SK-N-SH treated with all-trans-retinoic acid at 6 μM for 48 hours (cell line): ENCODE results near the gene INHBB.

Experiments
- ATAC-seq: fragments of 200-7000 bp; cut with Tn5 transposase; 3 replicates; pipeline ENCODE4 v1.9.1; 2020; ENCODE audit warnings: mild to moderate bottlenecking, moderate library complexity
- ARNTL ChIP-seq: fragments of 450-650 bp; formaldehyde crosslinking; IDR thresholded peaks from 2 replicates; pipeline ENCODE4 v1.5.0; 2020; ENCODE audit warnings: low read depth, mild to moderate bottlenecking, moderate library complexity, borderline replicate concordance
- BACH2 ChIP-seq: fragments of 250-450 bp; sonication (Bioruptor Pico); IDR thresholded peaks from 2 replicates; pipeline ENCODE4 v1.9.0; 2021; ENCODE audit warnings: mild to moderate bottlenecking, borderline replicate concordance
- CSDC2 ChIP-seq: fragments of 250-450 bp; sonication (Bioruptor Pico); IDR thresholded peaks from 2 replicates; pipeline ENCODE4 v1.5.0; 2020; ENCODE audit warnings: mild to moderate bottlenecking, moderate library complexity
- GLIS3 ChIP-seq: fragments of 250-450 bp; sonication (Bioruptor Pico); IDR thresholded peaks from 2 replicates; pipeline ENCODE4 v1.5.0; 2020; ENCODE audit warnings: mild to moderate bottlenecking, moderate library complexity
- ISL1 ChIP-seq: fragments of 250-450 bp; sonication (Bioruptor Pico); IDR thresholded peaks from 2 replicates; pipeline ENCODE4 v2.1.2; 2022; ENCODE audit warnings: mild to moderate bottlenecking, moderate library complexity
- OSR1 ChIP-seq: fragments of 250-450 bp; sonication (Bioruptor Pico); IDR thresholded peaks from 2 replicates; pipeline ENCODE4 v1.8.0; 2022; ENCODE audit warnings: moderate library complexity, mild to moderate bottlenecking, inconsistent platforms
- PPARA ChIP-seq: fragments of 250-450 bp; sonication (Bioruptor Pico); IDR thresholded peaks from 2 replicates; pipeline ENCODE4 v1.5.0; 2020; ENCODE audit warnings: mild to moderate bottlenecking, borderline replicate concordance
- RARB ChIP-seq: fragments of 250-450 bp; sonication (Bioruptor Pico); IDR thresholded peaks from 2 replicates; pipeline ENCODE4 v1.8.0; 2021; ENCODE audit warnings: mild to moderate bottlenecking, moderate library complexity
- SNAI2 ChIP-seq: fragments of 250-450 bp; sonication (Bioruptor Pico); IDR thresholded peaks from 2 replicates; pipeline ENCODE4 v1.5.0; 2020; ENCODE audit warnings: mild to moderate bottlenecking, moderate library complexity
- TCF4 ChIP-seq: fragments of 250-450 bp; sonication (Bioruptor Pico); IDR thresholded peaks from 2 replicates; pipeline ENCODE4 v1.8.0; 2021; ENCODE audit warnings: mild to moderate bottlenecking, moderate library complexity, borderline replicate concordance
- TOX ChIP-seq: fragments of 250-450 bp; sonication (Bioruptor Pico); IDR thresholded peaks from 2 replicates; pipeline ENCODE4 v1.8.0; 2021; ENCODE audit warnings: mild to moderate bottlenecking, moderate library complexity, borderline replicate concordance
- ZC3H10 ChIP-seq: fragments of 250-450 bp; sonication (Bioruptor Pico); IDR thresholded peaks from 2 replicates; pipeline ENCODE4 v1.5.1; 2021; ENCODE audit warnings: mild to moderate bottlenecking, moderate library complexity
- ZFP3 ChIP-seq: fragments of 250-450 bp; sonication (Bioruptor Pico); IDR thresholded peaks from 2 replicates; pipeline ENCODE4 v1.5.0; 2020; ENCODE audit warnings: mild to moderate bottlenecking, moderate library complexity
- ZFP30 ChIP-seq: fragments of 450-650 bp; formaldehyde crosslinking; IDR thresholded peaks from 2 replicates; pipeline ENCODE4 v1.5.0; 2022; ENCODE audit warnings: mild to moderate bottlenecking, moderate library complexity
- ZNF565 ChIP-seq: fragments of 450-650 bp; formaldehyde crosslinking; conservative IDR thresholded peaks from 2 replicates; pipeline ENCODE4 v1.5.0; 2020; ENCODE audit warnings: low read depth, mild to moderate bottlenecking, moderate library complexity
- ZNF70 ChIP-seq: fragments of 450-650 bp; formaldehyde crosslinking; IDR thresholded peaks from 2 replicates; pipeline ENCODE4 v1.5.0; 2020; ENCODE audit warnings: mild to moderate bottlenecking, moderate library complexity
- ZNF8 ChIP-seq: fragments of 450-650 bp; formaldehyde crosslinking; IDR thresholded peaks from 2 replicates; pipeline ENCODE4 v1.5.0; 2020; ENCODE audit warnings: mild to moderate bottlenecking, moderate library complexity
- TF ChIP-seq, protein P1 (sequence below): fragments of 250-450 bp; sonication (Bioruptor Pico); IDR thresholded peaks from 2 replicates; pipeline ENCODE4 v1.8.0; 2021; ENCODE audit warnings: low read depth, mild to moderate bottlenecking, moderate library complexity, borderline replicate concordance
- TF ChIP-seq, protein P2 (sequence below): fragments of 250-450 bp; sonication (Bioruptor Pico); IDR thresholded peaks from 2 replicates; pipeline ENCODE4 v1.5.0; 2020; ENCODE audit warnings: mild to moderate bottlenecking, moderate library complexity
- TF ChIP-seq, protein P3 (sequence below): fragments of 250-450 bp; sonication (Bioruptor Pico); IDR thresholded peaks from 2 replicates; pipeline ENCODE4 v1.8.0; 2020; ENCODE audit warnings: mild to moderate bottlenecking, moderate library complexity, borderline replicate concordance
- TF ChIP-seq, protein P4 (sequence below): fragments of 250-450 bp; sonication (Bioruptor Pico); IDR thresholded peaks from 2 replicates; pipeline ENCODE4 v1.5.1; 2020; ENCODE audit warnings: low read depth, mild to moderate bottlenecking, moderate library complexity
- TF ChIP-seq, protein P5 (sequence below): fragments of 250-450 bp; sonication (Bioruptor Pico); IDR thresholded peaks from 2 replicates; pipeline ENCODE4 v1.5.1; 2021; ENCODE audit warnings: mild to moderate bottlenecking, moderate library complexity

INHBB gene

DNA sequence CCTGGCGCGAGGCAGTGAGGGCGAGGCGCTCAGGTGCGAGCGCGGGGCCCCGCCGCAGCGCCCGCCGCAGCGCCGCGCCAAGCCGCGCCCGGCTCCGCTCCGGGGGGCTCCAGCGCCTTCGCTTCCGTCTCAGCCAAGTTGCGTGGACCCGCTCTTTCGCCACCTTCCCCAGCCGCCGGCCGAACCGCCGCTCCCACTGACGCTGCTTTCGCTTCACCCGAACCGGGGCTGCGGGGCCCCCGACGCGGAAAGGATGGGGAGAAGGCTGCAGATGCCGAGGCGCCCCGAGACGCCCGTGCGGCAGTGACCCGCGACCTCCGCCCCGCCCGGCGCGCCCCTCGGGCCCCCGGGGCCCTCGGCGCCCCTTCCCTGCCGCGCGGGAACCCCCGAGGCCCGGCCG is 328 bp upstream of the INHBB start:
- ATAC-seq = no peak
- TF ChIP-seq CSDC2 (no peak), ISL1 (CRISPR knock-in tag) (no peak)

DNA sequence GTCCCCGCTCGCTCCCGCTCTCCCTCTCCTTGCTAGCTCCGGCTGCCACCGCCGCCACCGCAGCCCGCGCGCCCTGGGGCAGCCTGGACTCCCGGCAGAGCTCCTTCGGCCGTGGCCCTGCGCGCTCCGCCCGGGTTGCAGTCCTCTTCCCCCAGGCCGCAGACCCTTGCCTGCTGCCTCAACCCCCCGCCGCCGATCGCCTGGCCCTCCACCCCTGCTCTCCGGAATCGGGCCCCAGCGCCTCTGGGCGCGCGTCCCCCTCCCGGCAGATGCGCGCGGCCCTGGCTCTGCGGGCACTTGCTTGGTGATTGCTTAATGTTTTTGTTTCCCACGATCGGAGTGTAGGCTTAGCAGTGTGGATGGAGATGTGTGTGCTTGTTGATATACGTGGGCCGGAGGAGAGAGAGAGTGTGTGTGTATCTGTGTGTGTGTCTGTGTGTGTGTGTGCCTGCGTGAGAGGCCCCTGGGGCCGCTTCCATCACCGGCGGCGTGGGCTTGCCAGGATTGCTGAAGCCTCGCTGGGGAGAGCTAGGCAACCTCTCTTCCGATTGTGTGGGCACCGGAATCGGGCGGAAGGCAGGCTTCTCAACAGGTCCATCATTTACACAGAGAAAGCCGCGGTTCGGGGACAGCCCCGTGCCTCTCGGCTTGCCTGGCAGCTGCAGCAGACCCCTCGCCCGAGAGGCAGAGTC is 877 bp downstream of the INHBB start:
- TF ChIP-seq, protein P1, sequence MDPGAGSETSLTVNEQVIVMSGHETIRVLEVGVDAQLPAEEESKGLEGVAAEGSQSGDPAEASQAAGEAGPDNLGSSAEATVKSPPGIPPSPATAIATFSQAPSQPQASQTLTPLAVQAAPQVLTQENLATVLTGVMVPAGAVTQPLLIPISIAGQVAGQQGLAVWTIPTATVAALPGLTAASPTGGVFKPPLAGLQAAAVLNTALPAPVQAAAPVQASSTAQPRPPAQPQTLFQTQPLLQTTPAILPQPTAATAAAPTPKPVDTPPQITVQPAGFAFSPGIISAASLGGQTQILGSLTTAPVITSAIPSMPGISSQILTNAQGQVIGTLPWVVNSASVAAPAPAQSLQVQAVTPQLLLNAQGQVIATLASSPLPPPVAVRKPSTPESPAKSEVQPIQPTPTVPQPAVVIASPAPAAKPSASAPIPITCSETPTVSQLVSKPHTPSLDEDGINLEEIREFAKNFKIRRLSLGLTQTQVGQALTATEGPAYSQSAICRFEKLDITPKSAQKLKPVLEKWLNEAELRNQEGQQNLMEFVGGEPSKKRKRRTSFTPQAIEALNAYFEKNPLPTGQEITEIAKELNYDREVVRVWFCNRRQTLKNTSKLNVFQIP = no peak
- TF ChIP-seq SNAI2 (CRISPR knock-in tag) (no peak), ZFP30 (CRISPR knock-in tag) (no peak), ZNF70 (CRISPR knock-in tag) (no peak), TOX (CRISPR knock-in tag) (no peak), ISL1 (CRISPR knock-in tag) (no peak), ZNF8 (no peak), ZC3H10 (CRISPR knock-in tag) (no peak), PPARA (CRISPR knock-in tag) (no peak), BACH2 (CRISPR knock-in tag) (no peak), ZFP3 (CRISPR knock-in tag) (no peak), TCF4 (CRISPR knock-in tag) (no peak), ZNF565 (CRISPR knock-in tag) (no peak), RARB (CRISPR knock-in tag) (no peak), GLIS3 (CRISPR knock-in tag) (no peak)
- TF ChIP-seq, protein P2, sequence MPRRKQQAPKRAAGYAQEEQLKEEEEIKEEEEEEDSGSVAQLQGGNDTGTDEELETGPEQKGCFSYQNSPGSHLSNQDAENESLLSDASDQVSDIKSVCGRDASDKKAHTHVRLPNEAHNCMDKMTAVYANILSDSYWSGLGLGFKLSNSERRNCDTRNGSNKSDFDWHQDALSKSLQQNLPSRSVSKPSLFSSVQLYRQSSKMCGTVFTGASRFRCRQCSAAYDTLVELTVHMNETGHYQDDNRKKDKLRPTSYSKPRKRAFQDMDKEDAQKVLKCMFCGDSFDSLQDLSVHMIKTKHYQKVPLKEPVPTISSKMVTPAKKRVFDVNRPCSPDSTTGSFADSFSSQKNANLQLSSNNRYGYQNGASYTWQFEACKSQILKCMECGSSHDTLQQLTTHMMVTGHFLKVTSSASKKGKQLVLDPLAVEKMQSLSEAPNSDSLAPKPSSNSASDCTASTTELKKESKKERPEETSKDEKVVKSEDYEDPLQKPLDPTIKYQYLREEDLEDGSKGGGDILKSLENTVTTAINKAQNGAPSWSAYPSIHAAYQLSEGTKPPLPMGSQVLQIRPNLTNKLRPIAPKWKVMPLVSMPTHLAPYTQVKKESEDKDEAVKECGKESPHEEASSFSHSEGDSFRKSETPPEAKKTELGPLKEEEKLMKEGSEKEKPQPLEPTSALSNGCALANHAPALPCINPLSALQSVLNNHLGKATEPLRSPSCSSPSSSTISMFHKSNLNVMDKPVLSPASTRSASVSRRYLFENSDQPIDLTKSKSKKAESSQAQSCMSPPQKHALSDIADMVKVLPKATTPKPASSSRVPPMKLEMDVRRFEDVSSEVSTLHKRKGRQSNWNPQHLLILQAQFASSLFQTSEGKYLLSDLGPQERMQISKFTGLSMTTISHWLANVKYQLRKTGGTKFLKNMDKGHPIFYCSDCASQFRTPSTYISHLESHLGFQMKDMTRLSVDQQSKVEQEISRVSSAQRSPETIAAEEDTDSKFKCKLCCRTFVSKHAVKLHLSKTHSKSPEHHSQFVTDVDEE (CRISPR knock-in tag) = no peak
- TF ChIP-seq, protein P3, sequence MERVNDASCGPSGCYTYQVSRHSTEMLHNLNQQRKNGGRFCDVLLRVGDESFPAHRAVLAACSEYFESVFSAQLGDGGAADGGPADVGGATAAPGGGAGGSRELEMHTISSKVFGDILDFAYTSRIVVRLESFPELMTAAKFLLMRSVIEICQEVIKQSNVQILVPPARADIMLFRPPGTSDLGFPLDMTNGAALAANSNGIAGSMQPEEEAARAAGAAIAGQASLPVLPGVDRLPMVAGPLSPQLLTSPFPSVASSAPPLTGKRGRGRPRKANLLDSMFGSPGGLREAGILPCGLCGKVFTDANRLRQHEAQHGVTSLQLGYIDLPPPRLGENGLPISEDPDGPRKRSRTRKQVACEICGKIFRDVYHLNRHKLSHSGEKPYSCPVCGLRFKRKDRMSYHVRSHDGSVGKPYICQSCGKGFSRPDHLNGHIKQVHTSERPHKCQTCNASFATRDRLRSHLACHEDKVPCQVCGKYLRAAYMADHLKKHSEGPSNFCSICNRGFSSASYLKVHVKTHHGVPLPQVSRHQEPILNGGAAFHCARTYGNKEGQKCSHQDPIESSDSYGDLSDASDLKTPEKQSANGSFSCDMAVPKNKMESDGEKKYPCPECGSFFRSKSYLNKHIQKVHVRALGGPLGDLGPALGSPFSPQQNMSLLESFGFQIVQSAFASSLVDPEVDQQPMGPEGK = no peak
- TF ChIP-seq, protein P4, sequence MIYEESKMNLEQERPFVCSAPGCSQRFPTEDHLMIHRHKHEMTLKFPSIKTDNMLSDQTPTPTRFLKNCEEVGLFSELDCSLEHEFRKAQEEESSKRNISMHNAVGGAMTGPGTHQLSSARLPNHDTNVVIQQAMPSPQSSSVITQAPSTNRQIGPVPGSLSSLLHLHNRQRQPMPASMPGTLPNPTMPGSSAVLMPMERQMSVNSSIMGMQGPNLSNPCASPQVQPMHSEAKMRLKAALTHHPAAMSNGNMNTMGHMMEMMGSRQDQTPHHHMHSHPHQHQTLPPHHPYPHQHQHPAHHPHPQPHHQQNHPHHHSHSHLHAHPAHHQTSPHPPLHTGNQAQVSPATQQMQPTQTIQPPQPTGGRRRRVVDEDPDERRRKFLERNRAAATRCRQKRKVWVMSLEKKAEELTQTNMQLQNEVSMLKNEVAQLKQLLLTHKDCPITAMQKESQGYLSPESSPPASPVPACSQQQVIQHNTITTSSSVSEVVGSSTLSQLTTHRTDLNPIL (CRISPR knock-in tag) = no peak
- TF ChIP-seq, protein P5, sequence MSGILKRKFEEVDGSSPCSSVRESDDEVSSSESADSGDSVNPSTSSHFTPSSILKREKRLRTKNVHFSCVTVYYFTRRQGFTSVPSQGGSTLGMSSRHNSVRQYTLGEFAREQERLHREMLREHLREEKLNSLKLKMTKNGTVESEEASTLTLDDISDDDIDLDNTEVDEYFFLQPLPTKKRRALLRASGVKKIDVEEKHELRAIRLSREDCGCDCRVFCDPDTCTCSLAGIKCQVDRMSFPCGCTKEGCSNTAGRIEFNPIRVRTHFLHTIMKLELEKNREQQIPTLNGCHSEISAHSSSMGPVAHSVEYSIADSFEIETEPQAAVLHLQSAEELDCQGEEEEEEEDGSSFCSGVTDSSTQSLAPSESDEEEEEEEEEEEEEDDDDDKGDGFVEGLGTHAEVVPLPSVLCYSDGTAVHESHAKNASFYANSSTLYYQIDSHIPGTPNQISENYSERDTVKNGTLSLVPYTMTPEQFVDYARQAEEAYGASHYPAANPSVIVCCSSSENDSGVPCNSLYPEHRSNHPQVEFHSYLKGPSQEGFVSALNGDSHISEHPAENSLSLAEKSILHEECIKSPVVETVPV (CRISPR knock-in tag) = no peak
- ATAC-seq = no peak; the same call in 2 of the 3 replicates

DNA sequence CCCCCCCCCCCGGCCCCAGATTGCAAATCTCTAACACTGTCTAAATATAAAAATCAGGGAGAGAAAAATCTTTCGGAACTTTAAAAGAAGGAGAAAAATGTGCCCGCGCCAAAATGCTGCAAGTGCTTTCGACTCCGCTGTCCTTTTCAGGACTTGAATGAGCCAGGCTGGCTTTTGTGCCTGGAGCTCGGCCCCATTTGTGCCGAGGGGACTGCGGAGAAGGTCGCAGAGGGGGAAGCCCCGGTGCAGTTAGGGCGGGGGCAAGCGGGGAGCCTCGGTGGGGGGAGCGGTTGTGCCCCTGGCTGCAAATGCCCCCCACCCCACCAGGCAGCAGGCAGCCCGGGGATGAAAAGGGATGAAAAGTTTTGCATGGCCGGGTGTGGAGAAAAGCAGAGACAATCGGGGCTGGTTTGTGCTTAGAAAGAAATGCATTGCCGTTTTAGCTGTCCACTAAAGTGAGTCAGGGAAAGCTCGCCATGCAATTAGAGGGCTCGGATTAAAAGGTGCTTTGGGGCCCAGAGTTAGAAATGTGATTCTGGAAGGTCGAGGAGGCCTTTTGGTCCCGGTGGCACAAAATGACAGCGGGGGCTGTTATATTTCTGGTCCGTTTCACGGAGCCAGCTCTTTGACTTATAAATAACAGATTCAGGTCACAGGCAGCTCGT is 1.6 kb downstream of the INHBB start:
- no peak for ATAC-seq
- TF ChIP-seq TOX (CRISPR knock-in tag) (no peak), OSR1 (CRISPR knock-in tag) (no peak), BACH2 (CRISPR knock-in tag) (no peak), PPARA (CRISPR knock-in tag) (no peak), ZC3H10 (CRISPR knock-in tag) (no peak), ARNTL (no peak)
- TF ChIP-seq, protein P5 (CRISPR knock-in tag) = no peak
- TF ChIP-seq, protein P3 = no peak
- TF ChIP-seq, protein P4 (CRISPR knock-in tag) = no peak
